ENCODE results near the gene SLC35G3.
A peak's percentile ranks its signal among the peaks of the same experiment; 100 is the strongest.
"Not testable (repeated sequence)": the region's sequence is repeated elsewhere in the genome, so short reads cannot be mapped to it uniquely, and the experiment has no call there.

Gene SLC35G3

GRCh38 chr17:35210741-35211140 lies 16.5 kb upstream of the SLC35G3 start:
- DNase-seq (ENCODE audit: low spot score): no peak

DNA sequence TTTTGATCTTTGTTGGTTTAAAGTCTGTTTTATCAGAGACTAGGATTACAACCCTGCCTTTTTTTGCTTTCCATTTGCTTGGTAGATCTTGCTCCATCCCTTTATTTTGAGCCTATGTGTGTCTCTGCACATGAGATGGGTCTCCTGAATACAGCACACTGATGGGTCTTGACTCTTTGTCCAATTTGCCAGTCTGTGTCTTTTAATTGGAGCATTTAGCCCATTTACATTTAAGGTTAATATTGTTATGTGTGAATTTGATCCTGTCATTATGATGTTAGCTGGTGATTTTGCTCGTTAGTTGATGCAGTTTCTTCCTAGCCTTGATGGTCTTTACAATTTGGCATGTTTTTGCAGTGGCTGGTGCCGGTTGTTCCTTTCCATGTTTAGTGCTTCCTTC lies 8.4 kb upstream of the SLC35G3 start:
- DNase-seq (ENCODE audit: low spot score): not testable (repeated sequence)

GRCh38 chr17:35195062-35195461 lies 869 bp upstream of the SLC35G3 start:
- DNase-seq (ENCODE audit: low spot score): not testable (repeated sequence)

- DNase-seq (ENCODE audit: low spot score): no peak
These were observed 1.5 kb downstream of the SLC35G3 start for GRCh38 chr17:35192708-35193107.

- DNase-seq (ENCODE audit: low spot score): no peak
These were observed 3.0 kb downstream of the SLC35G3 start for GRCh38 chr17:35191001-35191695.

- DNase-seq (ENCODE audit: low spot score): no peak
These were observed 4.9 kb downstream of the SLC35G3 start for GRCh38 chr17:35189291-35189690.

GRCh38 chr17:35188111-35188510 lies 6.1 kb downstream of the SLC35G3 start:
- DNase-seq (ENCODE audit: low spot score): peak; percentile 26

- DNase-seq (ENCODE audit: low spot score): no peak
These were observed 6.7 kb downstream of the SLC35G3 start for GRCh38 chr17:35187481-35187880.

DNA sequence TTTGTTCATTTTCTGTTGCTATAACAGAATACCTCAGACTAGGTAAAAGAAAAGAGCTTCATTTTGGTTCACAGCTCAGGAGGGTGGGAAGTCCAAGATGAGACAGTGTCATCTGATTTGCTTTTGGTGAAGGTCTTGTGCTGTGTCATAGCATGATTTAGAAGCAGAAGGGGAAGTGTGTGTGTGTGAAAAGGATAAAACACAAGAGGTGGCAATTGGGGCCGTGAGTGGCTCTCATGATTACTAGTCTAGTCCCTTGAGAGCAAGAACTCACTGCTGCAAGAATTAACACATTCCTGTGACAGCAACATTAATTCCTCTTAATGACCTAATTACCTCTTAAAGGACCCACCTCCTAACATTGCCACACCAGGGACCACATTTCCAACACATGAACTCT lies 8.3 kb downstream of the SLC35G3 start:
- no peak for DNase-seq (ENCODE audit: low spot score)

DNA sequence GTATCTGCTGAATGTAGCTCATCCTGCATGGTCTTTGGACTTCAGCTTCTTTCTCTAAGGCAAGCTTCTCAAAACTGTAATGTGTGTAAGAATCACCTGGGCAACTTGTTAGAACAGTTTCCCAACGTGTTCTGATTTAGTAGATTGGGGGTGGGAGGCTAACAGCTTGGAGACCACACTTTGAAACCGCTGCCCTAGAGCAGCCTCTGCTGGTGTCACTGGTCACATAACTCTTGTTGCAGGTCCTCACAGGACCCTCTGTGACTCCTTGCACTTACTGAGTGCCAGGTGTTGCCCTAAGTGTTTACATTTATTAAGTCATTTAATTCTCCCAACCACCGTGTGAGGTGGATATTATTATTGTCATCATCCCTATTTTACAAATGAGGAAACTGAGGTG lies 9.9 kb downstream of the SLC35G3 start:
- no peak for DNase-seq (ENCODE audit: low spot score)

GRCh38 chr17:35183332-35183731 lies 10.9 kb downstream of the SLC35G3 start:
- DNase-seq (ENCODE audit: low spot score): no peak

DNA sequence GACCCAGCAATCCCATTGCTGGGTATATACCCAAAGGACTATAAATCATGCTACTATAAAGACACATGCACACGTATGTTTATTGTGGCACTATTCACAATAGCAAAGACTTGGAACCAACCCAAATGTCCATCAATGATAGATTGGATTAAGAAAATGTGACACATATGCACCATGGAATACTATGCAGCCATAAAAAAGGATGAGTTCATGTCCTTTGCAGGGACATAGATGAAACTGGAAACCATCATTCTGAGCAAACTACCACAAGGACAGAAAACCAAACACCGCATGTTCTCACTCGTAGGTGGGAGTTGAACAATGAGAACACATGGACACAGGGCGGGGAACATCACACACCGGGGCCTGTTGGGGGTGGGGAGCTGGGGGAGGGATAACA lies 14.8 kb downstream of the SLC35G3 start:
- not testable (repeated sequence) for DNase-seq (ENCODE audit: low spot score)

DNA sequence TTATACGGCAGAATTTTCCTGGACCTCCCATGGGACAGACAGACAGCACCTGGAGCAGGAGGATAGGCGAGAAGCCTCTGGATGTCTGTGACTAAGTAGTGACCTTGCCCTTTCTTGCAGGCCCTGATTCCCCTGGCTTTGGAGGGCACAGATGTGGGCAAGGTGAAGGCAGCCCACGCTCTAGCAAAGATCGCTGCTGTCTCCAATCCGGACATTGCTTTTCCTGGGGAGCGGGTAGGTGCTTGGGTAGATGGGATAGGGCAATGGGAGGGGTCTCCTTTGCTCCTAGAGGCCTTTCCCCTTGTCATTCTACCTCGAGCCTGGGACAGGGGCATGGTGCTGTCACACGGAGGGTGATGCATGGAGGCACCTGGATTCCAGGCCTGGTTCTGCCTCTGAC lies 17.3 kb downstream of the SLC35G3 start:
- DNase-seq (ENCODE audit: low spot score): no peak

DNA sequence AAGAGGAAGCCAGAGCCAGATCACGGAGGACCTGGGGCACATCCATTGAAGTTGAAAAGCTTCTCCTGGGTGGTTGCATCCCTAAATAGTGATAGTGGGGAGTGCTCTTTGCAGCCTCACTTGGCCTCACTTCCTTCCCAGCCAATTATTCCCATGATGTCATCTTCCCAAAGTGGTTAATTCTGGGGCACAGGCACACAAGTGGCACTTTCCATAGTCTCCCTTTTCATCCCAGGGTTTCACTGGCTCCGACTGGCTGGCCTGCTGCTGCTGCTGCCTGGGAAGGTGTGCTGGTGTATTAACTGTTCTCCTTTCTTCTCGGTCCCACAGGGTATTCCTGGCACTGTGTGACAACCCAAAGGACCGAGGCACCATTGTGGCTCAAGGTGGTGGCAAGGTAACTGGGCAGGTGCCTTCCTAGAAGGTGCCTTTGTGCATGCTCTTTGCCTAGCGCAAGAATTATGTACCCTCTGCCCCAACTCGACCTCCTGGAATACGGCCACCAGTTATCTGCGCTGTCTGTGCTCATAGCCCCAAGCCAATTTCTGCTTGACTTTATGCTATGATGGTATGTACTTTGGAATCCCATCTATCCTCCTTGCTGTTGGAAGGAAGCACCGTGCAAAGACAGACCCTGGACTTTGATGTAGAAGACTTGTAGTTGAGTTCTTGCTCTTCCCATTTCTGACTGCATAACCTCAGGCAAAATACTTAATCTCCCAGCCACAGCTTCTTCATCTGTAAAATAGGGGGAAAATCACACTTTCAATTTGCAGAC lies 18.4 kb downstream of the SLC35G3 start:
- no peak for DNase-seq (ENCODE audit: low spot score)

GRCh38 chr17:35174835-35175334 lies 19.3 kb downstream of the SLC35G3 start:
- DNase-seq (ENCODE audit: low spot score): no peak

- DNase-seq (ENCODE audit: low spot score): not testable (repeated sequence)
These were observed 21.9 kb downstream of the SLC35G3 start for GRCh38 chr17:35172321-35172720.

GRCh38 chr17:35171834-35172233 lies 22.4 kb downstream of the SLC35G3 start:
- no peak for DNase-seq (ENCODE audit: low spot score)

GRCh38 chr17:35170968-35171771 lies 23.0 kb downstream of the SLC35G3 start:
- DNase-seq (ENCODE audit: low spot score): peak; percentile 33

- no peak for DNase-seq (ENCODE audit: low spot score)
These were observed 24.3 kb downstream of the SLC35G3 start for GRCh38 chr17:35169835-35170363.

- DNase-seq (ENCODE audit: low spot score): peak; percentile 55
These were observed 26.5 kb downstream of the SLC35G3 start for GRCh38 chr17:35167666-35168065.

DNA sequence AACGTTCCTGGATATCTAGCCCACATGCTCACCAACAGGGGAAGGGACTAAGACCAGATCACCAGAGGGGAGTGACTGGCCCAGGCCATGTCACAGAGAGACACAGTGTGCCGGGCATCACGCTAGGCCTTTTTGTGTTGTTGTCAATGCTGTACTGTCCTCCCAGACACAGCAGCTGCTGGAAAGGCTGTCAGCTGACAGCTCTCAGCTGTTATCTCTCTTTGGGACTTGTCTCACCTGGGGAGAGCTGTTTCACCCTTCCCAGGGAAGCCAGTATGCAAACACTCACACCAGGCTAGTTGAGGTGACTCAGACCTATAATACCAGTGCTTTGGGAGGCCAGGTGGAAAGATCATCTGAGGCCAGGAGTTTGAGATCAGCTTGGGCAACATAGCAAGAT lies 27.1 kb downstream of the SLC35G3 start:
- no peak for DNase-seq (ENCODE audit: low spot score)

- no peak for DNase-seq (ENCODE audit: low spot score)
These were observed 27.7 kb downstream of the SLC35G3 start for GRCh38 chr17:35166526-35166925.
